Measurements from ENCODE around the gene OSGEP. TPM values are rescaled to one million over a fixed set of nuclear protein-coding genes. Genes with fewer than 3 reads are reported as not detected.

Gene OSGEP
- total RNA-seq, 2 donors from 2014 or later, result 36.1 to 53.4 TPM

DNA sequence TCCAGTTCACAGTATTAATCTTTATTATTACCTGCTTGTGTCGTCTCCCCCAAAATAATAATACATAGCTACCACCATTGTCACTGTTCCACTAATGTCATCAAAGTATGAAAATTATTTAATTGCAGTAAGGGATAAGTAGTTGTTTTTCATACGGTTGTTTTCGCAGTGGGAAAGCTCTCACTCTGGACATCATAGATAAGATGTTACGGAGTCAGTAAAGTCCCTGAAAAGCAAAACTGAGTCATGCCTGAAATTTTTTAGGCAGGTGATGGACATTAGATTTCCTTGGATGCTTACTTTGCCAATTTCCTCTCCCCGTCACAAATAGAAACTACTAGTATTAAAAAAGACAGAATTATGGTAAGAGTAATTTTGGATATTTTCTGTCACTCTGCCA, 27.8 kb upstream of the OSGEP start:
- TF ChIP-seq POLR2A (IDR thresholded peaks at IDR 0.05), result no peak
- TF ChIP-seq, protein P1, sequence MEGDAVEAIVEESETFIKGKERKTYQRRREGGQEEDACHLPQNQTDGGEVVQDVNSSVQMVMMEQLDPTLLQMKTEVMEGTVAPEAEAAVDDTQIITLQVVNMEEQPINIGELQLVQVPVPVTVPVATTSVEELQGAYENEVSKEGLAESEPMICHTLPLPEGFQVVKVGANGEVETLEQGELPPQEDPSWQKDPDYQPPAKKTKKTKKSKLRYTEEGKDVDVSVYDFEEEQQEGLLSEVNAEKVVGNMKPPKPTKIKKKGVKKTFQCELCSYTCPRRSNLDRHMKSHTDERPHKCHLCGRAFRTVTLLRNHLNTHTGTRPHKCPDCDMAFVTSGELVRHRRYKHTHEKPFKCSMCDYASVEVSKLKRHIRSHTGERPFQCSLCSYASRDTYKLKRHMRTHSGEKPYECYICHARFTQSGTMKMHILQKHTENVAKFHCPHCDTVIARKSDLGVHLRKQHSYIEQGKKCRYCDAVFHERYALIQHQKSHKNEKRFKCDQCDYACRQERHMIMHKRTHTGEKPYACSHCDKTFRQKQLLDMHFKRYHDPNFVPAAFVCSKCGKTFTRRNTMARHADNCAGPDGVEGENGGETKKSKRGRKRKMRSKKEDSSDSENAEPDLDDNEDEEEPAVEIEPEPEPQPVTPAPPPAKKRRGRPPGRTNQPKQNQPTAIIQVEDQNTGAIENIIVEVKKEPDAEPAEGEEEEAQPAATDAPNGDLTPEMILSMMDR (IDR thresholded peaks at IDR 0.05), result no peak
- no peak for ATAC-seq
- no peaks in the 10 kb centered on the region for H3K27me3 ChIP-seq
- intact Hi-C loops (cut with DNase I), result no loop called here
- H3K27ac ChIP-seq, result no peak overlapping the region
- peaks cover 0 to 2% of the 10 kb centered on the region in 2 donors for H3K36me3 ChIP-seq (replicated peaks in 1 of 2; ENCODE audit: insufficient read depth in 1 of 2, low read depth in 2 of 2)
- H3K4me3 ChIP-seq, result no peak overlapping the region
- no peaks in the 10 kb centered on the region for H3K9me3 ChIP-seq
- H3K4me1 ChIP-seq, result peaks cover 4% of the 10 kb centered on the region
- DNase-seq, result no peak
- WGBS, 2 donors, result 73 to 81% methylated on average over 5 of the region's 5 CpGs

DNA sequence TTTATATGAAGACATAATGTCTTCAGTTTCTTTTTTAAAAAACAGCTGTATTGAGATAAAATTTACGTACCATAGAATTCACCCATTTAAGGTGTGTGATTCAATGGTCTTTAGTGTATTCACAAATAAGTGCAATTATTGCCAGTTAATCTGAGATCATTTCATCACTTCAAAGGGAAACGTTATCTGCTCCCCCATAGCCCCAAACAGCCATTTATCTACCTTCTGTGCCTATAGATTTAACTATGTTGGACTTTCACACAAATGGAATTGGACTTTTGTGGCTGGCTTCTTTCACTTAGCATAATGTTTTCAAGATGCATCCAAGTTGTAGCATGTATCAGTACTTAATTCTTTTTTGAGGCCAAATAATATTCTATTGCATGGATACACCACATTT, 24.3 kb upstream of the OSGEP start:
- Histone ChIP-seq H3K27ac (no peak overlapping the region), H3K4me1 (peaks cover 5% of the 10 kb centered on the region), H3K4me3 (no peak overlapping the region), H3K36me3 (replicated peaks in 1 of 2; ENCODE audit: insufficient read depth in 1 of 2, low read depth in 2 of 2) (peaks cover 0 to 18% of the 10 kb centered on the region in 2 donors), H3K9me3 (no peaks in the 10 kb centered on the region), H3K27me3 (no peaks in the 10 kb centered on the region)
- intact Hi-C loops (cut with DNase I), result no loop called here
- DNase-seq (no peak), ATAC-seq (no peak)
- TF ChIP-seq POLR2A (IDR thresholded peaks at IDR 0.05), result no peak
- TF ChIP-seq, protein P1 (IDR thresholded peaks at IDR 0.05), result no peak
- 90 to 92% methylated on average over 2 of the region's 2 CpGs for WGBS, 2 donors

DNA sequence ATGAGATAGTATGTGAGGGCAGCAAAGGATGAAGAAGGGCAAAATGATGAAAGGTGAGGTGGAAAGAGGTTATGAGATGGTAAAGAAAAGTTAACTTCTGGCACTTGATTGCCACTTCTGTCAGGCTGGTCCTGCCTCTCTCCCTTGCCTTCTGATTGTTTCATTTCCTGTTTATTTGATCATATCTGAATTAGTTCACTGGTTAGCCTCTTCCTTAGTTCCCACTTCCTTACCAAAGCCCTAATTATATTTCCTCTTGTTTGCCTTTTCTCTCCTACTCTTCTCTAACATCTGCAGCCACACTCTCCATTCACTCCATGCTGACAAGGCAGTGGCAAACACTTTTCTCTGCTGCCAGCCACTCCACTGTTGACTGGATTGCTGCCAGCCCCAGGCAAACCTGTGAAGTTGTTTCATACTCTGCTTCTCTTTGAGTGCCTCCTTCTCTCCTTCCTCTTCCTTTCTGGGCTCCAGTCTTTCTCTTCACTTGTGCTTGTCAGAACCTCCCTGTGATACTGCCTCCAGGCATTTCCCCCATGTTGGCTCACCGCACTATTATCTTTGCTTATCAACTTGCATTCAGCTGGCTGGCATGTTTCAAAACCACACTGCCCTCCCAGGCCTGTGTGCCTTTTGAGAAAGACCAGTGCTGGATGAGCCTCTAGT, 22.7 kb upstream of the OSGEP start:
- H3K9me3 ChIP-seq, result no peaks in the 10 kb centered on the region
- ATAC-seq (no peak), DNase-seq (peak in 3 of 4 donors; percentile 23 to 51 (median 44))
- H3K4me1 ChIP-seq, result peaks cover 14% of the 10 kb centered on the region
- no peak overlapping the region for H3K4me3 ChIP-seq
- H3K27me3 ChIP-seq, result no peaks in the 10 kb centered on the region
- 27% methylated on average over 1 of the region's 1 CpG for WGBS, 2 donors
- H3K27ac ChIP-seq, result peak overlapping the region in 2 of 4 donors; percentile 13 to 41
- intact Hi-C loops (cut with DNase I), result no loop called here
- peaks cover 0 to 18% of the 10 kb centered on the region in 2 donors for H3K36me3 ChIP-seq (replicated peaks in 1 of 2; ENCODE audit: insufficient read depth in 1 of 2, low read depth in 2 of 2)
- TF ChIP-seq POLR2A (IDR thresholded peaks at IDR 0.05), result no peak
- TF ChIP-seq, protein P1 (IDR thresholded peaks at IDR 0.05), result no peak

DNA sequence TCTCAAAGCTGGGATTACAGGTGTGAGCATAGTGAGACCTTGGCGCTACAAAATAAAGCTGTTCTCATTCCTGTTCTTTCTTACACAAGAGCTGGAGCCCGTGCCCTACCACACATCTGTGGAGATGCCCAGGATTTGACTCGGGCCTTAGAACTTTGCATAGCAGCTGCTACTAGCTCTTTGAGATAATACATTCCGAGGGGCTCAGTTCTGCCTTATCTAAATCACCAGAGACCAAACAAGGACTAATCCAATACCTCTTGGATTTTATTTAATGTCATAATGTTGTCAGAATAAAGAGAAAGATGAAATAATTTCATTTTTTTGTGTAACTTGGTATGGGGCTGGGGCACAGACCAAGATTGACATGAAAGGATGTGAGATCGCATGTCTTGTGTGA, 22.2 kb upstream of the OSGEP start:
- H3K4me1 ChIP-seq, result peaks cover 16% of the 10 kb centered on the region
- TF ChIP-seq, protein P1 (IDR thresholded peaks at IDR 0.05), result no peak
- no peak for TF ChIP-seq POLR2A (IDR thresholded peaks at IDR 0.05)
- no peaks in the 10 kb centered on the region for H3K27me3 ChIP-seq
- intact Hi-C loops (cut with DNase I), result no loop called here
- H3K27ac ChIP-seq, result peak overlapping the region in 1 of 4 donors; percentile 41
- WGBS, 2 donors, result 76 to 91% methylated on average over 5 of the region's 5 CpGs
- H3K36me3 ChIP-seq (replicated peaks in 1 of 2; ENCODE audit: insufficient read depth in 1 of 2, low read depth in 2 of 2), result peaks cover 0 to 18% of the 10 kb centered on the region in 2 donors
- H3K9me3 ChIP-seq, result no peaks in the 10 kb centered on the region
- no peak overlapping the region for H3K4me3 ChIP-seq
- no peak for ATAC-seq
- DNase-seq, result no peak

Data from body of pancreas (tissue), 4 donors.